Kidney epithelial cell (primary cell): ENCODE measurements around the gene PDPR. TPM values are rescaled to one million over a fixed set of nuclear protein-coding genes. Genes with fewer than 3 reads are reported as not detected.

ENCODE experiments used
- DNase-seq: peaks from one replicate; pipeline ENCODE4 v3.0.0-alpha.2; 2010; ENCODE audit warnings: low read depth
- H3K27me3 ChIP-seq: 2 replicates; pipeline ENCODE4 v1.6.0; 2011; ENCODE audit warnings: low read length; ENCODE audit not compliant: control insufficient read depth, insufficient read depth
- H3K36me3 ChIP-seq: 2 replicates; pipeline ENCODE4 v1.5.1; 2011; ENCODE audit warnings: low read length; ENCODE audit not compliant: control insufficient read depth, insufficient read depth
- H3K4me3 ChIP-seq: 2 replicates; pipeline ENCODE4 v1.5.1; 2011; ENCODE audit warnings: low read depth, mild to moderate bottlenecking, control low read depth, low read length
- CTCF ChIP-seq: IDR thresholded peaks from 2 replicates; pipeline ENCODE4 v1.5.1; 2011; ENCODE audit warnings: mild to moderate bottlenecking, moderate library complexity, low read length, control low read depth, inconsistent platforms; ENCODE audit not compliant: insufficient read depth, poor library complexity, severe bottlenecking
- total RNA-seq: library from RNA; depleted of rRNA; stranded (reverse); fragments of >200 nt; gene quantifications from 2 replicates; pipeline ENCODE4 v1.2.3, GENCODE V29; 2015

The PDPR gene
- total RNA-seq, 1 donor from 2014 or later: 26.3 TPM

GRCh38 chr16:70157477-70158260, 43.5 kb downstream of the PDPR start:
- DNase-seq: no peak

GRCh38 chr16:70158261-70158939, 44.3 kb downstream of the PDPR start:
- no peaks in the 10 kb centered on the region for H3K27me3 ChIP-seq
- TF ChIP-seq CTCF: peak; percentile 7
- no peak for DNase-seq
- H3K4me3 ChIP-seq: no peak overlapping the region
- peaks cover 8% of the 10 kb centered on the region for H3K36me3 ChIP-seq

More at GRCh38 chr16:70157477-70158260, 43.5 kb downstream of the PDPR start:
- no peak for TF ChIP-seq CTCF
- Histone ChIP-seq H3K4me3 (no peak overlapping the region), H3K36me3 (peaks cover 8% of the 10 kb centered on the region), H3K27me3 (no peaks in the 10 kb centered on the region)

- no peak for TF ChIP-seq CTCF
- DNase-seq: no peak
- H3K27me3 ChIP-seq: no peaks in the 10 kb centered on the region
- peaks cover 8% of the 10 kb centered on the region for H3K36me3 ChIP-seq
- H3K4me3 ChIP-seq: no peak overlapping the region
Measured at GRCh38 chr16:70159355-70160348, 45.5 kb downstream of the PDPR start.

DNA sequence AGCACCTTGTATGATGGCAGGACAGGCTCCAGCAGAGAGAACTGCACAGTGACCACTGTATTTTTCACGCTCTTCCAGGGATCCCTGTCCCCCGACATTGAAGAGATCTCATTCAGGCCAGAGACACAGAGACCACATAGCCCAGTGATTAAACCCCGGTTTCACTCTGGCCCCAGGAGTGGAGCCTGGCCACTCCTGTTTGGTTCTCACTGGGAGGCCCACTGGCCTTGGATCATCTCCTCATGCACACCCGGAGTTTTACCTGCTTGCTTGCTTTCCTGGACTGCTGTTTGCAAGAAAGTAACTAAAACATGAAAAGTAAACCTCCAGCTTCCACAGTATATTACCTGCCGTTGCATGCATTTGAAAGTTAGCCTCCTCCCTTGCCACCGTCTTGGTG, 46.3 kb downstream of the PDPR start:
- Histone ChIP-seq H3K4me3 (no peak overlapping the region), H3K36me3 (peaks cover 8% of the 10 kb centered on the region), H3K27me3 (no peaks in the 10 kb centered on the region)
- no peak for DNase-seq
- TF ChIP-seq CTCF: no peak

- no peak for TF ChIP-seq CTCF
- no peak for DNase-seq
- H3K36me3 ChIP-seq: peaks cover 8% of the 10 kb centered on the region
- H3K27me3 ChIP-seq: no peaks in the 10 kb centered on the region
- H3K4me3 ChIP-seq: no peak overlapping the region
Measured at GRCh38 chr16:70160821-70161220, 46.7 kb downstream of the PDPR start.
